Karpas-422 (cell line): ENCODE measurements around the gene ABHD2. TPM values are rescaled to one million over a fixed set of nuclear protein-coding genes. Genes with fewer than 3 reads are reported as not detected.

Experiments
- small RNA-seq: library from RNA; depleted of rRNA; stranded (forward); fragments of <200 nt; gene quantifications from one replicate; pipeline ENCODE3, GENCODE V24; 2014
- total RNA-seq: library from RNA; depleted of rRNA; stranded (reverse); fragments of >200 nt; shearing (Covaris generic); gene quantifications from 2 replicates; pipeline ENCODE4 v1.2.3, GENCODE V29; 2014; ENCODE audit warnings: low replicate concordance; rRNA removed

ABHD2 gene
- total RNA-seq, 1 experiment from 2014 or later: 43.6 TPM

Small RNA genes within 50 kb of the gene (small RNA-seq; reads per million reads assigned to genes)
- not detected for gene RNU7-195P

Other genes with a start within 250 kb of the ABHD2 start
- not detected in 2 replicates for gene HAPLN3, start 192.9 kb upstream of the ABHD2 start, total RNA-seq
- not detected in 2 replicates for gene MFGE8, start 175.1 kb upstream of the ABHD2 start, total RNA-seq
- not detected in 2 replicates for gene RLBP1, start 133.1 kb downstream of the ABHD2 start, total RNA-seq
- gene FANCI, start 155.5 kb downstream of the ABHD2 start, total RNA-seq: 44.3 and 60.3 TPM in 2 replicates
- gene POLG, start 246.4 kb downstream of the ABHD2 start, total RNA-seq: 36.8 and 76.5 TPM in 2 replicates